BLaER1 treated with 17β-estradiol and CSF1 and Interleukin-3, amounts not matched to agents 10 nM and 100 nM (cell line): ENCODE results near the gene RFC1.
A peak's percentile ranks its signal among the peaks of the same experiment; 100 is the strongest.
"Not testable (repeated sequence)": the region's sequence is repeated elsewhere in the genome, so short reads cannot be mapped to it uniquely, and the experiment has no call there.

ENCODE experiments used
- H3K27ac ChIP-seq, 11 experiments: shearing (Covaris generic); formaldehyde crosslinking; 2 replicates each; pipeline ENCODE4 v1.8.1; 2022
- H3K27me3 ChIP-seq, 11 experiments: shearing (Covaris generic); formaldehyde crosslinking; 2 replicates each; pipeline ENCODE4 v1.8.1; 2022
- H3K36me3 ChIP-seq, 11 experiments: shearing (Covaris generic); formaldehyde crosslinking; 2 replicates each; pipeline ENCODE4 v1.8.1; 2022
- H3K4me1 ChIP-seq, 10 experiments: shearing (Covaris generic); formaldehyde crosslinking; 2 replicates each; pipeline ENCODE4 v1.8.1; 2022
- H3K4me2 ChIP-seq, 11 experiments: shearing (Covaris generic); formaldehyde crosslinking; 2 replicates each; pipeline ENCODE4 v1.8.1; 2022
- H3K4me3 ChIP-seq, 10 experiments: shearing (Covaris generic); formaldehyde crosslinking; 2 replicates each; pipeline ENCODE4 v1.8.1; 2022
- H3K9ac ChIP-seq, 11 experiments: shearing (Covaris generic); formaldehyde crosslinking; 2 replicates each; pipeline ENCODE4 v1.8.1; 2022
- H3K9me3 ChIP-seq, 11 experiments: shearing (Covaris generic); formaldehyde crosslinking; replicated peaks in 1 of 11; 2 replicates each; pipeline ENCODE4 v1.8.1; 2022
- H4K20me1 ChIP-seq, 11 experiments: shearing (Covaris generic); formaldehyde crosslinking; 2 replicates each; pipeline ENCODE4 v1.8.1; 2022
- Cebpa-rat ChIP-seq, 11 experiments: shearing (Covaris generic); IDR thresholded peaks; 2 replicates each; pipeline ENCODE4 v1.8.1; 2022

Gene RFC1

DNA sequence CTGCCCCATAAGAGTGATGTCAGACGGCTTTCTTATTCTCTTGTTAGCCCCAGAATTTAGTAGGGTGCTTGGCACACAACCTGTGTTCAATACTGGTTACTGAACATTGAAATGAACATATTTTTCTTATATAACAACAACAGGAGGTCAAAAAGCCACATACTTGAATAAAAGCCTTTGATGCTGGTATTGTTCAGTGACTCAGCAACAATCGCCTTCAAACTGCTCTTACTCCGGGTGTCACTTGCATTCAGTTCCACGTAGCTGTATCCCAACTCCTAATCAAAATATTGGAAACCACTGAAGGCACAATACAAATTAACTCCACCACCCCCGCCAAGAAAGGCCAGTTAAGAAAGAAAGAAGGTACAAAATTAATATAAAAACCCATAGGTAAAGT lies 61.5 kb downstream of the RFC1 start:
- Histone ChIP-seq H3K4me1 (no peaks in the 10 kb centered on the region), H3K27ac (peak overlapping the region in 1 of 11 experiments; percentile 11; a peak in 1 of 22 replicates), H3K4me3 (no peak overlapping the region), H3K27me3 (no peaks in the 10 kb centered on the region), H3K9ac (no peak overlapping the region), H4K20me1 (peaks cover 0 to 6% (median 0%) of the 10 kb centered on the region in 11 experiments; a peak in 1 of 22 replicates), H3K9me3 (peaks cover 0 to 9% (median 4%) of the 10 kb centered on the region in 11 experiments; a peak in 4 of 22 replicates), H3K4me2 (no peak overlapping the region), H3K36me3 (peaks cover 94 to 100% (median 99%) of the 10 kb centered on the region in 11 experiments)
- TF ChIP-seq Cebpa-rat (IDR thresholded peaks at IDR 0.05): no peak

GRCh38 chr4:39303871-39304270 lies 62.3 kb downstream of the RFC1 start:
- peaks cover 0 to 6% (median 0%) of the 10 kb centered on the region in 11 experiments; a peak in 1 of 22 replicates for H4K20me1 ChIP-seq
- H3K27ac ChIP-seq: no peak overlapping the region

GRCh38 chr4:39302901-39303300 lies 63.3 kb downstream of the RFC1 start:
- Histone ChIP-seq H3K9ac (no peak overlapping the region), H3K27ac (no peak overlapping the region), H3K4me2 (no peak overlapping the region), H3K4me1 (no peaks in the 10 kb centered on the region), H3K4me3 (no peak overlapping the region), H3K27me3 (no peaks in the 10 kb centered on the region), H3K9me3 (peaks cover 6 to 20% (median 18%) of the 10 kb centered on the region in 11 experiments), H4K20me1 (peaks cover 0 to 6% (median 0%) of the 10 kb centered on the region in 11 experiments; a peak in 1 of 22 replicates), H3K36me3 (peaks cover 94 to 100% (median 99%) of the 10 kb centered on the region in 11 experiments)
- no peak for TF ChIP-seq Cebpa-rat (IDR thresholded peaks at IDR 0.05)

More at GRCh38 chr4:39303871-39304270, 62.3 kb downstream of the RFC1 start:
- Histone ChIP-seq H3K4me2 (no peak overlapping the region), H3K9me3 (peaks cover 0 to 11% (median 9%) of the 10 kb centered on the region in 11 experiments; a peak in 8 of 22 replicates), H3K4me3 (no peak overlapping the region), H3K4me1 (no peaks in the 10 kb centered on the region), H3K9ac (no peak overlapping the region), H3K27me3 (no peaks in the 10 kb centered on the region), H3K36me3 (peaks cover 94 to 100% (median 99%) of the 10 kb centered on the region in 11 experiments)
- TF ChIP-seq Cebpa-rat (IDR thresholded peaks at IDR 0.05): no peak

DNA sequence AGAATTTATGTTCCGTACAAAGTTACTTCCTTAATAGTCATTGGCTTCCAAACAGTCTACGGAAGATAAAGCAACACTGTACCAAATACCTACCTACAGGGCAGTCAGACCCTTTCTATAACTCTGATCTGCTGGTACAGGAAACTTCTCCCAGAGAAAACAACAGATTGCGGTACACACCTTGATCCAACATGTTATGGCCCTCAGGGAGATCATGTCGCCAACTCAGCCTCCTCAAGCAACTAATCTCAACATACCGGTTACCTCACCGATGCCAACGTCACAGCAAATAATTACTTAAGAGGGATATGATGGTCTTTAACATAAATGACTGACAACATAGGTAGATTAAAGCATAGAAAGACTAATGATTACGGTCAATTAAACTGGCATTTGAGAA lies 70.4 kb downstream of the RFC1 start:
- peaks cover 11 to 26% (median 24%) of the 10 kb centered on the region in 11 experiments for H3K9me3 ChIP-seq
- no peaks in the 10 kb centered on the region for H3K27me3 ChIP-seq
- H3K4me1 ChIP-seq: no peaks in the 10 kb centered on the region
- no peak overlapping the region for H3K4me3 ChIP-seq
- no peak overlapping the region for H3K4me2 ChIP-seq
- no peak overlapping the region for H3K9ac ChIP-seq
- no peak overlapping the region for H3K27ac ChIP-seq
- peaks cover 86 to 88% (median 86%) of the 10 kb centered on the region in 11 experiments for H3K36me3 ChIP-seq
- H4K20me1 ChIP-seq: no peaks in the 10 kb centered on the region
- TF ChIP-seq Cebpa-rat (IDR thresholded peaks at IDR 0.05): no peak

DNA sequence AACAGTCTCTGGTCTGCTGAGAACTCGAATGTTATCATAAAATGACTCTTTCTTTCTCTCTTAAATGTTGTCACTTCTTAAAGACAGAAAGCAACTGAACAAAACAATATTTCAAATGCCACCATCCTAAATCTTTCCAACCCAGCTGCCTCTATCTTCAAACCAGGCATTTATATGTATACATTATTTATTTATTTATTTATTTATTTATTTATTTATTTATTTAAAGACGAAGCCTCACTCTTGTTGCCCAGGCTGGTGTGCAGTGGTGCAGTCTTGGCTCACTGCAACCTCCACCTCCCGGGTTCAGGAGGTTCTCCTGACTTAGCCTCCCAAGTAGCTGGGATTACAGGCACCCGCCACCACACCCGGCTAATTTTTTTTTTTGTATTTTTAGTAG lies 73.7 kb downstream of the RFC1 start:
- not testable (repeated sequence) for H3K27me3 ChIP-seq, H3K4me2 ChIP-seq, H3K4me1 ChIP-seq, H3K4me3 ChIP-seq, H3K27ac ChIP-seq, H3K9me3 ChIP-seq, H3K9ac ChIP-seq, H4K20me1 ChIP-seq
- H3K36me3 ChIP-seq: peaks cover 86 to 88% (median 86%) of the 10 kb centered on the region in 11 experiments

DNA sequence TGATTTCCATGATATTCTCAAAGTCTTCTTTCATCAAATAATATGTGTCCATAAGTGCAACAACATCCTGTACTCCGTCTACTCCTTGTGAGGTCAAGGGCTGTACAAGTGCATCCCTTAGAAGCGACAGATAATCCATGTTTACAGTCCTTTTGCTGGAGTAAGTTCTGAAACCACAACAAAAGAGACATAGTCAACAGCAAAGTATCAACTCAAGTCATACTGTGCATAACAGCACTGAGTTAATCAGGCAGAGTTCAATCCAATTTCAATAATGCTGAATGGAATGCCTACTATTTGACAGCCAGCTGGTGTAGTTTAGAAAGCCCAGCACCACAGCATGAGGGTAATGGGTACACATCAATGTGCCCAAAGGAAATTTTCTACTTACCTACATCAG lies 74.5 kb downstream of the RFC1 start:
- Histone ChIP-seq H3K9me3 (no peaks in the 10 kb centered on the region), H3K4me2 (no peak overlapping the region), H3K4me3 (no peak overlapping the region), H3K27me3 (no peaks in the 10 kb centered on the region), H4K20me1 (no peaks in the 10 kb centered on the region), H3K36me3 (peaks cover 93 to 94% (median 93%) of the 10 kb centered on the region in 11 experiments), H3K4me1 (no peaks in the 10 kb centered on the region), H3K27ac (no peak overlapping the region), H3K9ac (no peak overlapping the region)
- TF ChIP-seq Cebpa-rat (IDR thresholded peaks at IDR 0.05): no peak

GRCh38 chr4:39287223-39287622 lies 78.9 kb downstream of the RFC1 start:
- peaks cover 74 to 97% (median 86%) of the 10 kb centered on the region in 11 experiments for H3K36me3 ChIP-seq
- H3K4me1 ChIP-seq: no peaks in the 10 kb centered on the region
- H3K27me3 ChIP-seq: no peaks in the 10 kb centered on the region
- no peaks in the 10 kb centered on the region for H3K9me3 ChIP-seq
- H3K4me3 ChIP-seq: no peak overlapping the region
- no peak for TF ChIP-seq Cebpa-rat (IDR thresholded peaks at IDR 0.05)
- H4K20me1 ChIP-seq: no peaks in the 10 kb centered on the region
- H3K4me2 ChIP-seq: no peak overlapping the region
- no peak overlapping the region for H3K27ac ChIP-seq
- H3K9ac ChIP-seq: no peak overlapping the region

DNA sequence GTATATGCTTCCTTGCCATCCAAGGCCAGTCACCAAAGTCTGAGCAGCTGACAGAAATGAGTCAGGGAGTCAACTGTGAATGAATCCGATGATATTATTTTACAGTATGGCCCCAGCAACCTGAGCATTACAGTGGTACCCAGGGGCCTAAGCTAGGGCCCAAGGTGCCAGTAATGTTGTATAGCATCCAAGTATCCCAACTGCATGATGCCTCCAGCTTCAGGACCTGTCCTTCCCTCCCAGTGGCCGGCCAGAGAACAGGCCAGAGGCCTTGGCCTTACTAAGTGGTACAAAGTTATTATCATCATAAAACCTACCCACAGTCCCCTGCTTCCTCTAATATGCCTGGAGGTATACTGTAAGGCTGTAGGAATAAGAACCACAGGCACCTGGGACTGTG lies 79.9 kb downstream of the RFC1 start:
- Histone ChIP-seq H3K4me2 (no peak overlapping the region), H4K20me1 (no peaks in the 10 kb centered on the region), H3K4me1 (no peaks in the 10 kb centered on the region), H3K9ac (no peak overlapping the region), H3K4me3 (no peak overlapping the region), H3K9me3 (no peaks in the 10 kb centered on the region), H3K36me3 (peaks cover 68 to 93% (median 78%) of the 10 kb centered on the region in 11 experiments), H3K27ac (no peak overlapping the region), H3K27me3 (no peaks in the 10 kb centered on the region)
- TF ChIP-seq Cebpa-rat (IDR thresholded peaks at IDR 0.05): no peak

GRCh38 chr4:39285853-39286252 lies 80.3 kb downstream of the RFC1 start:
- H3K9ac ChIP-seq: no peak overlapping the region
- no peaks in the 10 kb centered on the region for H3K27me3 ChIP-seq
- H3K36me3 ChIP-seq: peaks cover 64 to 90% (median 74%) of the 10 kb centered on the region in 11 experiments

DNA sequence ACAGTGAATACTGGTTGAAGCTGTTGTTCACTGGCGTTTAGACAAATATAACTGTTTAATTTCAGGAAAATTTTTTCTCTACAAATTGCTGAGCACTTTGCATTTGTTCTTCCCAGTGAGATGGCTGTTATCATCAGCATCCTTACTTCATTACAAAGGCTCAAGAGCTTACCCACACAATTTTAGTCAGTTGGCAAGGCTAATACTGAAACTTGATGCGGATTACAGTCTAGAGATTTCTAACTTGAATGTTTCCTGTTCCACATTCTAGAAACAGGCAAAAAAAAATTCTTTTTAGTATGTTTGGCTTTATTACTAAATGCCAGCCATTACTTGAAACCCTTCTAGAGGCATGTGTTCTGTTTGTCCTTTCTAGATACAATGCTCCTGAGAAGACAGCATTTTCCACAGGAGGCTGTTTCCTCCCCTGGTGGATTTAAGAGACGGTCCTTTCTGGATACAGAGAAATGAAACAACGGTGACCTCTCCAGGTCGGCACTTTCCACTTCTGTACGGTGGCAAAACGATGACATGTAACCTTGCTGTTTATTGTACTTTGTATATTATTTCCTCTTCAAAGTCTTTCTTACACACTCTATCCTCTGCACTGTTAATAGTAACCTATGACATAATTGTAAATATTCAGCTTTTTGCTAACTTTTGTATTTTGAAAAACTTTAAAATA lies 80.9 kb downstream of the RFC1 start:
- no peak for TF ChIP-seq Cebpa-rat (IDR thresholded peaks at IDR 0.05)
- Histone ChIP-seq H3K9ac (no peak overlapping the region), H3K27ac (no peak overlapping the region), H3K27me3 (no peaks in the 10 kb centered on the region), H3K4me1 (no peaks in the 10 kb centered on the region), H3K36me3 (peaks cover 58 to 90% (median 73%) of the 10 kb centered on the region in 11 experiments), H3K4me2 (no peak overlapping the region), H3K4me3 (no peak overlapping the region), H4K20me1 (no peaks in the 10 kb centered on the region), H3K9me3 (no peaks in the 10 kb centered on the region)

More at GRCh38 chr4:39285853-39286252, 80.3 kb downstream of the RFC1 start:
- no peaks in the 10 kb centered on the region for H4K20me1 ChIP-seq
- no peaks in the 10 kb centered on the region for H3K9me3 ChIP-seq
- no peak for TF ChIP-seq Cebpa-rat (IDR thresholded peaks at IDR 0.05)
- no peak overlapping the region for H3K4me2 ChIP-seq
- H3K27ac ChIP-seq: no peak overlapping the region
- H3K4me1 ChIP-seq: no peaks in the 10 kb centered on the region
- no peak overlapping the region for H3K4me3 ChIP-seq
